Esophagus squamous epithelium (tissue), 5 donors: ENCODE results near the gene VIPR2. TPM values are rescaled to one million over a fixed set of nuclear protein-coding genes. Genes with fewer than 3 reads are reported as not detected.

Experiments used
- DNase-seq: peaks from one replicate; lab custom pipeline; 2025; lab: John Stamatoyannopoulos, UW
- H3K27ac ChIP-seq, 4 donors: fragments of 200-600 bp; sonication (generic); one replicate each; pipeline ENCODE4 v1.5.1; 2016 to 2019; ENCODE audit warnings: mild to moderate bottlenecking in 1 of 4
- H3K27me3 ChIP-seq, 4 donors: fragments of 200-600 bp; sonication (generic); 1 replicate in 3 of 4; 2 replicates in 1 of 4; pipeline versions ENCODE4 v1.5.1 to v1.6.0; 2017 to 2021; ENCODE audit warnings: antibody characterized with exemption in 1 of 4
- H3K36me3 ChIP-seq, 3 donors: fragments of 200-600 bp; sonication (generic); one replicate each; pipeline ENCODE4 v1.5.1; 2016 to 2019
- H3K4me1 ChIP-seq, 3 donors: fragments of 200-600 bp; sonication (generic); one replicate each; pipeline ENCODE4 v1.5.1; 2017 to 2019
- H3K4me3 ChIP-seq, 4 donors: fragments of 200-600 bp; sonication (generic); 1 replicate in 3 of 4; 2 replicates in 1 of 4; pipeline ENCODE4 v1.5.1; 2016 to 2019; ENCODE audit warnings: mild to moderate bottlenecking in 2 of 4, moderate library complexity in 1 of 4
- H3K9me3 ChIP-seq, 3 donors: fragments of 200-600 bp; sonication (generic); one replicate each; pipeline ENCODE4 v1.5.1; 2016 to 2019
- POLR2A ChIP-seq, 4 donors: fragments of 450-650 bp; IDR thresholded peaks; one replicate each; pipeline ENCODE4 v1.6.1; 2017; ENCODE audit warnings: antibody characterized with exemption in 4 of 4, mild to moderate bottlenecking in 4 of 4, moderate library complexity in 3 of 4
- WGBS, 2 donors: methylation state at CpG; one replicate each; pipeline ENCODE4 v1.1.5; 2018; 5-methylcytosine and 5-hydroxymethylcytosine counted together
- intact Hi-C: fragments of 100-400 bp; cut with DNase I; formaldehyde crosslinking; loops from one replicate; pipeline ENCODE4 v1.15.0; 2022
- total RNA-seq, 4 donors: library from RNA; depleted of rRNA; stranded (reverse); fragments of >200 nt; gene quantifications; one replicate each; pipeline ENCODE4 v1.1.0, GENCODE V29; 2016
- TF ChIP-seq, protein P1 (sequence below), 6 experiments: fragments of 450-650 bp in 4 of 6; fragments of 200-600 bp in 2 of 6; sonication (generic) in 2 of 6; IDR thresholded peaks; one replicate each; pipeline ENCODE4 v1.5.1; 2016 to 2019; ENCODE audit warnings: antibody characterized with exemption in 6 of 6, mild to moderate bottlenecking in 4 of 6, moderate library complexity in 4 of 6
- donor health status: DM: yes; HTN: yes; CAD: no.

VIPR2 gene
- total RNA-seq, 4 donors from 2014 or later: 0.18 to 2.1 (median 0.40) TPM

GRCh38 chr7:159117366-159118196 is 27.1 kb downstream of the VIPR2 start:
- TF ChIP-seq POLR2A (IDR thresholded peaks at IDR 0.05): no peak
- TF ChIP-seq, protein P1, sequence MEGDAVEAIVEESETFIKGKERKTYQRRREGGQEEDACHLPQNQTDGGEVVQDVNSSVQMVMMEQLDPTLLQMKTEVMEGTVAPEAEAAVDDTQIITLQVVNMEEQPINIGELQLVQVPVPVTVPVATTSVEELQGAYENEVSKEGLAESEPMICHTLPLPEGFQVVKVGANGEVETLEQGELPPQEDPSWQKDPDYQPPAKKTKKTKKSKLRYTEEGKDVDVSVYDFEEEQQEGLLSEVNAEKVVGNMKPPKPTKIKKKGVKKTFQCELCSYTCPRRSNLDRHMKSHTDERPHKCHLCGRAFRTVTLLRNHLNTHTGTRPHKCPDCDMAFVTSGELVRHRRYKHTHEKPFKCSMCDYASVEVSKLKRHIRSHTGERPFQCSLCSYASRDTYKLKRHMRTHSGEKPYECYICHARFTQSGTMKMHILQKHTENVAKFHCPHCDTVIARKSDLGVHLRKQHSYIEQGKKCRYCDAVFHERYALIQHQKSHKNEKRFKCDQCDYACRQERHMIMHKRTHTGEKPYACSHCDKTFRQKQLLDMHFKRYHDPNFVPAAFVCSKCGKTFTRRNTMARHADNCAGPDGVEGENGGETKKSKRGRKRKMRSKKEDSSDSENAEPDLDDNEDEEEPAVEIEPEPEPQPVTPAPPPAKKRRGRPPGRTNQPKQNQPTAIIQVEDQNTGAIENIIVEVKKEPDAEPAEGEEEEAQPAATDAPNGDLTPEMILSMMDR (IDR thresholded peaks at IDR 0.05): no peak
- Histone ChIP-seq H3K4me1 (peaks cover 0 to 10% (median 0%) of the 10 kb centered on the region in 3 donors), H3K4me3 (no peak overlapping the region), H3K27me3 (peaks cover 0 to 42% (median 0%) of the 10 kb centered on the region in 4 donors), H3K9me3 (no peaks in the 10 kb centered on the region), H3K36me3 (no peaks in the 10 kb centered on the region), H3K27ac (no peak overlapping the region)
- DNase-seq: no peak
- intact Hi-C loops: no loop called here
- WGBS, 2 donors: 64 to 77% methylated on average over 12 of the region's 17 CpGs

DNA sequence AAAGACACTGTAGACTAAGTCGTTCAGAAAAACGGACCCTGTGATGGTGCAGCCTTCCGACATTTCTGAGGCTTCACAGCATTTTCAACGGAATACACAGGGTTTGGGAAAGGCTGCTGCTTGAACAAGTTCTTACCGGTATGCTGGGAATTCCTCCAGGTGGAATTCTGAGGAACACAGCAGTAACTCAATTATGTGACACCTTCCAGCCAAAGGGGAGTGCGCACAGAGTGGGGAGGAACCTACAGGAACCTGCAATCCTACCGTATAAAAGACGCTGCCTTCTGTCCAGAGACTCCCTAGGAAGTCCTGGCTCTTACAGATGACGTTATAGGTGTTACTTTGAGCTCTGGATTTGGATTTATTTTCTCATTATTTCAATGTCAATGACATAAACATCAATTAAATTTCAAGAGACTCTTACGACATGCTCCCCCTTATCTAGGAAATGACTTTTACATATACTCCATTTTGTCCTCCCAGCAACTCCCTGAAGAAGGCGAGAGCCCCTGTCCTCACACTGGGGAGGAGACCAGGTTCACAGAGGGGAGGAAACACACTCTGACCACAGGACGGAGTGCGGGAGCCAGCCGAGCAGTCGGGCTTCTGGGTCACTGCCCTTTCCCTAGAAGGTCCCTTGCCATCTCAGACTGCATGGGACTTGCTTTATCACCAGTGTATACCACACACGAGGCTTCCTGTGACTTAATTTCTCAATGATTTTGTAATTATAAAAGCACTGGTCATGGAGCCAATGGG is 27.9 kb downstream of the VIPR2 start:
- DNase-seq: no peak
- Histone ChIP-seq H3K36me3 (no peaks in the 10 kb centered on the region), H3K4me3 (no peak overlapping the region), H3K4me1 (peaks cover 0 to 10% (median 0%) of the 10 kb centered on the region in 3 donors), H3K27ac (no peak overlapping the region), H3K27me3 (peaks cover 0 to 45% (median 0%) of the 10 kb centered on the region in 4 donors), H3K9me3 (no peaks in the 10 kb centered on the region)
- WGBS, 2 donors: 62 to 67% methylated on average over 15 of the region's 16 CpGs
- TF ChIP-seq, protein P1 (IDR thresholded peaks at IDR 0.05): no peak
- no peak for TF ChIP-seq POLR2A (IDR thresholded peaks at IDR 0.05)
- intact Hi-C loops: no loop called here

GRCh38 chr7:159115601-159116501 is 28.8 kb downstream of the VIPR2 start:
- Histone ChIP-seq H3K4me3 (no peak overlapping the region), H3K9me3 (no peaks in the 10 kb centered on the region), H3K36me3 (no peaks in the 10 kb centered on the region), H3K27me3 (peaks cover 0 to 44% (median 0%) of the 10 kb centered on the region in 4 donors), H3K4me1 (peaks cover 0 to 10% (median 0%) of the 10 kb centered on the region in 3 donors), H3K27ac (no peak overlapping the region)
- TF ChIP-seq POLR2A (IDR thresholded peaks at IDR 0.05): no peak
- TF ChIP-seq, protein P1 (IDR thresholded peaks at IDR 0.05): no peak
- WGBS, 2 donors: 51% methylated on average over 8 to 13 of the region's 19 CpGs
- intact Hi-C loops: no loop called here
- no peak for DNase-seq

DNA sequence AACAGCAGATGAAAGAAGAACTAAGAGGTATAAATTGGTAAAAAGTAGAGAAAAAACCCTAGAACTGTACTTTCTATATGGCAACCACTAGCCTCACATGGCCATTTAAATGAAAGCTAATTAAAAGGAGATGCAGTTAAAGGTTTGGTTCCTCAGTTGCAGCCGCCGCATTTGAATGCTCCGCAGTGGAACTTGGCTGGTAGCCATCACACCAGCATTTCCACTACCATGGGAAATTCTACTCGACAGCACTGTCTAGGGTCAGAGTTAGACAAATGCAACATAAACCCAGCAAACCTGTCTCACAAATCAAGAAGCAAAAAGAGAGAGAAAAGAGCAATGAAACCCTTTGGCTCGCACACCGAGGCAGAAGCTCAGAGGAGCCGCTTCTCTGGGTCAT is 29.7 kb downstream of the VIPR2 start:
- H3K36me3 ChIP-seq: no peaks in the 10 kb centered on the region
- peaks cover 0 to 44% (median 0%) of the 10 kb centered on the region in 4 donors for H3K27me3 ChIP-seq
- H3K9me3 ChIP-seq: no peaks in the 10 kb centered on the region
- DNase-seq: no peak
- H3K4me3 ChIP-seq: no peak overlapping the region
- no peak for TF ChIP-seq POLR2A (IDR thresholded peaks at IDR 0.05)
- TF ChIP-seq, protein P1 (IDR thresholded peaks at IDR 0.05): no peak
- WGBS, 2 donors: 40 to 60% methylated on average over 7 of the region's 7 CpGs
- peaks cover 0 to 10% (median 0%) of the 10 kb centered on the region in 3 donors for H3K4me1 ChIP-seq
- intact Hi-C loops: no loop called here
- H3K27ac ChIP-seq: no peak overlapping the region
